ENCODE results near the gene ZMIZ1. TPM values are rescaled to one million over a fixed set of nuclear protein-coding genes. Genes with fewer than 3 reads are reported as not detected.
"Not testable (repeated sequence)": the region's sequence is repeated elsewhere in the genome, so short reads cannot be mapped to it uniquely, and the experiment has no call there.

ZMIZ1 gene
- total RNA-seq, 1 donor from 2014 or later: 46.2 TPM

- H3K27ac Mint-ChIP-seq (ENCODE audit: unreplicated experiment): no peak overlapping the region
- no peaks in the 10 kb centered on the region for H3K27me3 Mint-ChIP-seq (ENCODE audit: low read depth)
- TF ChIP-seq, protein P1, sequence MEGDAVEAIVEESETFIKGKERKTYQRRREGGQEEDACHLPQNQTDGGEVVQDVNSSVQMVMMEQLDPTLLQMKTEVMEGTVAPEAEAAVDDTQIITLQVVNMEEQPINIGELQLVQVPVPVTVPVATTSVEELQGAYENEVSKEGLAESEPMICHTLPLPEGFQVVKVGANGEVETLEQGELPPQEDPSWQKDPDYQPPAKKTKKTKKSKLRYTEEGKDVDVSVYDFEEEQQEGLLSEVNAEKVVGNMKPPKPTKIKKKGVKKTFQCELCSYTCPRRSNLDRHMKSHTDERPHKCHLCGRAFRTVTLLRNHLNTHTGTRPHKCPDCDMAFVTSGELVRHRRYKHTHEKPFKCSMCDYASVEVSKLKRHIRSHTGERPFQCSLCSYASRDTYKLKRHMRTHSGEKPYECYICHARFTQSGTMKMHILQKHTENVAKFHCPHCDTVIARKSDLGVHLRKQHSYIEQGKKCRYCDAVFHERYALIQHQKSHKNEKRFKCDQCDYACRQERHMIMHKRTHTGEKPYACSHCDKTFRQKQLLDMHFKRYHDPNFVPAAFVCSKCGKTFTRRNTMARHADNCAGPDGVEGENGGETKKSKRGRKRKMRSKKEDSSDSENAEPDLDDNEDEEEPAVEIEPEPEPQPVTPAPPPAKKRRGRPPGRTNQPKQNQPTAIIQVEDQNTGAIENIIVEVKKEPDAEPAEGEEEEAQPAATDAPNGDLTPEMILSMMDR (IDR thresholded peaks at IDR 0.05): no peak
- H3K9me3 Mint-ChIP-seq (ENCODE audit: low read depth): no peaks in the 10 kb centered on the region
- H3K4me1 Mint-ChIP-seq (ENCODE audit: low read depth): peaks cover 21% of the 10 kb centered on the region
- peaks cover 10% of the 10 kb centered on the region for H3K36me3 Mint-ChIP-seq (ENCODE audit: low read depth)
- H3K4me3 Mint-ChIP-seq (ENCODE audit: unreplicated experiment): no peak overlapping the region
- no peak for DNase-seq (ENCODE audit: low spot score)
These were observed 204.8 kb downstream of the ZMIZ1 start for GRCh38 chr10:79273604-79274003.

- H3K9me3 Mint-ChIP-seq (ENCODE audit: low read depth): no peaks in the 10 kb centered on the region
- DNase-seq (ENCODE audit: low spot score): no peak
- H3K27me3 Mint-ChIP-seq (ENCODE audit: low read depth): no peaks in the 10 kb centered on the region
- peak overlapping the region; percentile 11 for H3K27ac Mint-ChIP-seq (ENCODE audit: unreplicated experiment)
- TF ChIP-seq, protein P1 (IDR thresholded peaks at IDR 0.05): no peak
- H3K4me3 Mint-ChIP-seq (ENCODE audit: unreplicated experiment): no peak overlapping the region
- peaks cover 16% of the 10 kb centered on the region for H3K4me1 Mint-ChIP-seq (ENCODE audit: low read depth)
- peaks cover 11% of the 10 kb centered on the region for H3K36me3 Mint-ChIP-seq (ENCODE audit: low read depth)
These were observed 205.7 kb downstream of the ZMIZ1 start for GRCh38 chr10:79274279-79275104.

GRCh38 chr10:79275105-79275430 lies 206.3 kb downstream of the ZMIZ1 start:
- H3K27me3 Mint-ChIP-seq (ENCODE audit: low read depth): no peaks in the 10 kb centered on the region
- no peak overlapping the region for H3K27ac Mint-ChIP-seq (ENCODE audit: unreplicated experiment)

DNA sequence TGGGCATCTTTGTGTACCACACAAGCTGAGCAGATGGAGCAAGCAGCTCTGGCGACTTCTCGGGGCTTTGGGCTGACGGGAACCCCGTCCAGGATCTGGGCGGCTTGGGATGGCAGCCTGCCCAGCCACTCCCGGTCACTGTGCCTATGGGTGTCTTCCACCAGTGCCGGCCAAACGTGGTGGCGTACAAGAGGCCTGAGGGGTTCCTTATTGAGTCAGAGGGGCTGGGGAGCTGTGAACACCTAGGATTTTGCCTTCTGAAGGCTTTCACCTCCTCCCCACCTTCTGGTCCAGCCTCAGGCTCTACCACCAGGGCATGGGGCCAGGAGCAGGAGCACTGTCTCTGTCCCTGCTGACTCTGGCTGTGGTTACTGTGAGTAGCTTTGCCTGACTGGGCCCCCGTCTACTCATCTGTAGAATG lies 206.7 kb downstream of the ZMIZ1 start:
- no peak overlapping the region for H3K4me3 Mint-ChIP-seq (ENCODE audit: unreplicated experiment)
- no peak overlapping the region for H3K27ac Mint-ChIP-seq (ENCODE audit: unreplicated experiment)
- H3K36me3 Mint-ChIP-seq (ENCODE audit: low read depth): peaks cover 9% of the 10 kb centered on the region
- DNase-seq (ENCODE audit: low spot score): no peak
- no peaks in the 10 kb centered on the region for H3K9me3 Mint-ChIP-seq (ENCODE audit: low read depth)
- H3K4me1 Mint-ChIP-seq (ENCODE audit: low read depth): peaks cover 12% of the 10 kb centered on the region
- TF ChIP-seq, protein P1 (IDR thresholded peaks at IDR 0.05): no peak
- H3K27me3 Mint-ChIP-seq (ENCODE audit: low read depth): no peaks in the 10 kb centered on the region

More at GRCh38 chr10:79275105-79275430, 206.3 kb downstream of the ZMIZ1 start:
- peaks cover 12% of the 10 kb centered on the region for H3K4me1 Mint-ChIP-seq (ENCODE audit: low read depth)
- H3K36me3 Mint-ChIP-seq (ENCODE audit: low read depth): peaks cover 9% of the 10 kb centered on the region
- H3K9me3 Mint-ChIP-seq (ENCODE audit: low read depth): no peaks in the 10 kb centered on the region
- no peak overlapping the region for H3K4me3 Mint-ChIP-seq (ENCODE audit: unreplicated experiment)
- DNase-seq (ENCODE audit: low spot score): no peak
- TF ChIP-seq, protein P1 (IDR thresholded peaks at IDR 0.05): no peak

GRCh38 chr10:79277579-79278269 lies 209.0 kb downstream of the ZMIZ1 start:
- TF ChIP-seq, protein P1 (IDR thresholded peaks at IDR 0.05): no peak
- no peak for DNase-seq (ENCODE audit: low spot score)
- H3K36me3 Mint-ChIP-seq (ENCODE audit: low read depth): peaks cover 14% of the 10 kb centered on the region
- H3K9me3 Mint-ChIP-seq (ENCODE audit: low read depth): no peaks in the 10 kb centered on the region
- H3K27me3 Mint-ChIP-seq (ENCODE audit: low read depth): no peaks in the 10 kb centered on the region
- H3K4me3 Mint-ChIP-seq (ENCODE audit: unreplicated experiment): no peak overlapping the region
- no peak overlapping the region for H3K27ac Mint-ChIP-seq (ENCODE audit: unreplicated experiment)
- peaks cover 21% of the 10 kb centered on the region for H3K4me1 Mint-ChIP-seq (ENCODE audit: low read depth)

DNA sequence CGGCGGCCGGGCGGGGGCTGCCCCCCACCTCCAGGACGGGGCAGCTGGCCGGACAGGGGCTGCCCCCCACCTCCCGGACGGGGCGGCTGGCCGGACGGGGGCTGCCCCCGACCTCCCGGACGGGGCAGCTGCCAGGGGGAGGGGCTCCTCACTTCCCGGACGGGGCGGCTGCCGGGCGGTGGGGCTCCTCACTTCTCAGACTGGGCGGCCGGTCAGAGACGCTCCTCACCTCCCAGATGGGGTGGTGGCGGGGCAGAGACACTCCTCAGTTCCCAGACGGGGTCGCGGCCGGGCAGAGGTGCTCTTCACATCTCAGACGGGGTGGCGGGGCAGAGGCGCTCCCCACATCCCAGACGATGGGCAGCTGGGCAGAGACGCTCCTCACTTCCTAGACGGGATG lies 210.3 kb downstream of the ZMIZ1 start:
- Mint-ChIP-seq H3K4me1 (ENCODE audit: low read depth) (peaks cover 20% of the 10 kb centered on the region), H3K36me3 (ENCODE audit: low read depth) (peaks cover 14% of the 10 kb centered on the region)
- not testable (repeated sequence) for H3K4me3 Mint-ChIP-seq (ENCODE audit: unreplicated experiment); H3K27ac Mint-ChIP-seq (ENCODE audit: unreplicated experiment); DNase-seq (ENCODE audit: low spot score); H3K27me3 Mint-ChIP-seq (ENCODE audit: low read depth); H3K9me3 Mint-ChIP-seq (ENCODE audit: low read depth)
